Ammon's horn (tissue), 1 donor: ENCODE measurements around the gene PRDM15.

Experiments used
- DNase-seq: peaks from one replicate; pipeline ENCODE4 v3.0.0-alpha.2; 2016; ENCODE audit warnings: low spot score

The PRDM15 gene, protein sequence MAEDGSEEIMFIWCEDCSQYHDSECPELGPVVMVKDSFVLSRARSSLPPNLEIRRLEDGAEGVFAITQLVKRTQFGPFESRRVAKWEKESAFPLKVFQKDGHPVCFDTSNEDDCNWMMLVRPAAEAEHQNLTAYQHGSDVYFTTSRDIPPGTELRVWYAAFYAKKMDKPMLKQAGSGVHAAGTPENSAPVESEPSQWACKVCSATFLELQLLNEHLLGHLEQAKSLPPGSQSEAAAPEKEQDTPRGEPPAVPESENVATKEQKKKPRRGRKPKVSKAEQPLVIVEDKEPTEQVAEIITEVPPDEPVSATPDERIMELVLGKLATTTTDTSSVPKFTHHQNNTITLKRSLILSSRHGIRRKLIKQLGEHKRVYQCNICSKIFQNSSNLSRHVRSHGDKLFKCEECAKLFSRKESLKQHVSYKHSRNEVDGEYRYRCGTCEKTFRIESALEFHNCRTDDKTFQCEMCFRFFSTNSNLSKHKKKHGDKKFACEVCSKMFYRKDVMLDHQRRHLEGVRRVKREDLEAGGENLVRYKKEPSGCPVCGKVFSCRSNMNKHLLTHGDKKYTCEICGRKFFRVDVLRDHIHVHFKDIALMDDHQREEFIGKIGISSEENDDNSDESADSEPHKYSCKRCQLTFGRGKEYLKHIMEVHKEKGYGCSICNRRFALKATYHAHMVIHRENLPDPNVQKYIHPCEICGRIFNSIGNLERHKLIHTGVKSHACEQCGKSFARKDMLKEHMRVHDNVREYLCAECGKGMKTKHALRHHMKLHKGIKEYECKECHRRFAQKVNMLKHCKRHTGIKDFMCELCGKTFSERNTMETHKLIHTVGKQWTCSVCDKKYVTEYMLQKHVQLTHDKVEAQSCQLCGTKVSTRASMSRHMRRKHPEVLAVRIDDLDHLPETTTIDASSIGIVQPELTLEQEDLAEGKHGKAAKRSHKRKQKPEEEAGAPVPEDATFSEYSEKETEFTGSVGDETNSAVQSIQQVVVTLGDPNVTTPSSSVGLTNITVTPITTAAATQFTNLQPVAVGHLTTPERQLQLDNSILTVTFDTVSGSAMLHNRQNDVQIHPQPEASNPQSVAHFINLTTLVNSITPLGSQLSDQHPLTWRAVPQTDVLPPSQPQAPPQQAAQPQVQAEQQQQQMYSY

GRCh38 chr21:41879190-41879998, at the start of gene PRDM15:
PRDM15 (minus strand) TSS chr21:41879344; CDS start chr21:41860363, 18,981 bp downstream.
- peak; percentile 70 for DNase-seq

GRCh38 chr21:41928621-41929220, 49.6 kb upstream of the PRDM15 start:
- DNase-seq = peak; percentile 40

GRCh38 chr21:41927727-41928409, 48.7 kb upstream of the PRDM15 start:
- peak; percentile 56 for DNase-seq

GRCh38 chr21:41926807-41927171, 47.6 kb upstream of the PRDM15 start:
- no peak for DNase-seq

DNA sequence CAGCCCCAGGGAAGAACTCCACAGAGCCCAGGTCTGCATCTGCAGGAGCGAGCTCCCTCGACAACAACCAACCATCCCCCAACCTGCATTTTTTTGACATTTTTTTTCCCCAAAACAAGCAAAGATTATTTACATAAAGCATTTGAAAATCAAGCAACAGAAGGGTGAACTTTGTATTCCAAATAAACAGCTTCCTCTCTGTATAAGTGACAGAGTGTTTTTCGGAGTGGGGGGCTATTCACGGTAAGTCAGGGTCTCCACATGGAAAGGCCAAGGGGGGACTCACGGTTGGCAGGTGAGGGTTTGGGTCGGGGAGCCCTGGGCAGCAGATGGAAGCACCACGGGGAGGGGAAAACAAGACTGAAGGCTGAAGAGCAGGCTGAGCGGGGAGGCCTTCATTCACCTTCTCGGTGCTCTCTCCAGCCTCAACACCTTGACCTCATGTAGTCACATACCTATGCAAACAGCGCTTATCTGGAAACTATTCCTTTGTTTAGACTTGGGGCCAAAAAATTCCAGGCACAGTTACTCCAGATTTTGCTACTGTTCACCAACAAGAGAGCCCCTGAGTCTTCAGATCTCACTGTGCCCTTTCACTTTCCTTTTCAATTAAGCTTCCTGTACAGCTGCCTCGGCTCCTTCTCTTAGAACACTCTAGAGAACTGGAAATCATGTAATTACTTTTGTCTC, 47.1 kb upstream of the PRDM15 start:
- peak; percentile 61 for DNase-seq

- DNase-seq = no peak
Measured at GRCh38 chr21:41925767-41926116, 46.6 kb upstream of the PRDM15 start.

GRCh38 chr21:41924368-41924754, 45.2 kb upstream of the PRDM15 start:
- no peak for DNase-seq

- DNase-seq = no peak
Measured at GRCh38 chr21:41923631-41924367, 44.7 kb upstream of the PRDM15 start.

DNA sequence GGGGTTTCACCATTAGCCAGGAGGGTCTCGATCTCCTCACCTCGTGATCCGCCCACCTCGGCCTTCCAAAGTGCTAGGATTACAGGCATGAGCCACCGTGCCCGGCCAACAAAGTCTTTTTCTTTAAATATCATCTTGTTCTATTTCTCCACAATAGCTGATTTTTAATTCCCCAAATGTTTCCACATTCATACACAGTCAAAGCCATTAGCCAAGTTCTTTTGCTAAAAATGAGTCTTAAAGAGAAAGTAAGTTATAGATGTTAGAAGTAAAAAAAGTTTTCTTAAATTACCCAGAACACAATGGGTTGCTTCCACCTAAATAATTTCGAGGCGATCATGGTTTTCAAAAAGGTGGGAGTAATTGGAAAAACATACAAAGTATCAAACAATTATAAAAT, 44.0 kb upstream of the PRDM15 start:
- no peak for DNase-seq

DNA sequence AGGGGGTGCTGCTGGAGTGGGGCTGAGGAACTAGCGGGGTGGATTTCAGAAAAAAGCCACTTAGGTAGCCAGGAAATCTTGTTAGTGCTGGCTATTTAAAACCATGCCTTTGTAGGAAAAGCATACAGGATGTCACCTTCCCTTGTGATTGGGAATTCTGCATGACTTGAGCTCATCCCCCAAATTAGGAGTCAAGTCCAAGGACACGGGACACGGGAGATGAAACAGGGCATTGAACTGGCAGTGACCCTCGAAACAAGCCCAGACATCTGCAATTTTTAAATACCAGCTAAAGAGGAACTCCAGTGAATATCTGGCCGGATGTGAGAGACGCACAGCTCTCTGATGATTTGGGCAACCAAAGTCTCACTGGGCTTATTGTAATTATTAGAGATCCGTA, 41.9 kb upstream of the PRDM15 start:
- peak; percentile 18 for DNase-seq

- DNase-seq = no peak
Measured at GRCh38 chr21:41920476-41920875, 41.3 kb upstream of the PRDM15 start.

DNA sequence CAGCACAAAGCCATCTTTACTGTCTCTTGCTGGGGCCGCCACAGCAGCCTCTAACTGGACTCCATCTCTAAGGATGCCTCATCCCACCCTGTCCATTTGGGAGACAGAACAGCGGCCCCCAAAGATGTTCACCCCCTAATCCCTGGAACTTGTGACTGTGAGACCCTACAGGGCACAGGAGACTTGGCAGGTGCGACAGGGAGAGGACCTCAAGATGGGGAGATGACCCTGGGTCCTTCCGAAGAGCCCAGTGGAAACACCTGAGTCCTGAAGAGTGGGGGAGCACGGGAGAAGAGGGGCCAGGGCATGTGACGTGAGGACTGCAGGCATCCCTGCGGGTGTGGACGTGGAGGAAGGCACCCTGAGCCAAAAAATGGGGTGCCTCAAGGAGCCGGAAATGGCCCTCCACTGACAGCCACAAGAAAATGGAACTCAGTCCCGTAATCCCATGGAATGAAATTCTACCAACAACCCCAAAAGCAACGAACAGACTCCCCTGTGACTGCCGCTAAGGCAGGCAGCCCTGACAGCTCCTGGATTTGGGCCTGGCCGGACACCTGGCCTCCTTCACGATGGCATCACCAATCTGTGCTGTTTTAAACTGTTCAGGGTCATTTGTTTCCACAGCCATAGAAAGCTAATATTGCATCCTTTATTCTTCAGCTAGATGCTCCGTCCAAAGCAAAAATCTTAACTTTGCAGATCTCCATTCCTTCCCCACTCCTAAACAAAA, 40.7 kb upstream of the PRDM15 start:
- DNase-seq = no peak

- DNase-seq = no peak
Measured at GRCh38 chr21:41918561-41919358, 39.6 kb upstream of the PRDM15 start.

DNA sequence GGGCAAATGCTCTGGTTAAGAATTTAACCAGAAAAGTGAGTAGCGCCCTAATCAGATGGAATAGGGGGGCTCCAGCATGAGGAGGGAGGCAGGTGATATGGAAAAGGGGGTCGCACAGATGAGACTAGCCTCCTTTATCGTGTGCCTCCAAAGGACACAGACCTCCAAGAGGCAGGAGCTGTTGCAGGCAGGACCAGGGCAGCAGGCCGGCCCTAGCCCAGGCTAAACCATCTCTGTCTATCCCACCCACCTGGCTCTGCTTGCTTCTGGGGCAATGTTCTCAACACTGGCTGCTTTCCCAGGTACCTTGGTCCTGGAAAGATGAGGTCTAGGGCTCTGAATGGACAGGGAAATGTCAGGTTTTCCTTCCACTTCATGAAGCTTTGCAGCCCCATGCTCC, 38.4 kb upstream of the PRDM15 start:
- no peak for DNase-seq

GRCh38 chr21:41916888-41917433, 37.8 kb upstream of the PRDM15 start:
- no peak for DNase-seq

GRCh38 chr21:41914965-41915364, 35.8 kb upstream of the PRDM15 start:
- DNase-seq = no peak

- no peak for DNase-seq
Measured at GRCh38 chr21:41914358-41914757, 35.2 kb upstream of the PRDM15 start.

- no peak for DNase-seq
Measured at GRCh38 chr21:41913230-41913629, 34.1 kb upstream of the PRDM15 start.
